Endothelial cell of umbilical vein (primary cell): ENCODE measurements around the gene LZTS2. TPM values are rescaled to one million over a fixed set of nuclear protein-coding genes. Genes with fewer than 3 reads are reported as not detected.

Experiments used
- BruUV-seq: library from RNA; stranded (reverse); fragments of 400-500 nt; replicated peaks from 2 replicates; lab custom pipeline; 2021; lab: Mats Ljungman, UMichigan
- CTCF ChIA-PET: fragments of 300-600, 350-600 bp; sonication (Branson Sonifier 250); formaldehyde crosslinking; loops from one replicate; lab custom pipeline; 2021; ENCODE audit warnings: antibody characterized with exemption, inconsistent platforms; lab: Charles Lee
- POLR2A ChIA-PET: fragments of 300-600, 350-600 bp; sonication (Branson Sonifier 250); formaldehyde crosslinking; loops from one replicate; lab custom pipeline; 2021; ENCODE audit warnings: antibody characterized with exemption, inconsistent platforms; lab: Charles Lee
- DNase-seq: peaks from one replicate; pipeline ENCODE4 v3.0.0-alpha.2; 2011; ENCODE audit warnings: low read depth, low spot score
- FAIRE-seq: peaks from 2 replicates; lab custom pipeline; 2011; peaks lifted over from hg19 to GRCh38; lab: Jason Lieb, UNC
- H2AFZ ChIP-seq: 2 replicates; pipeline ENCODE4 v1.6.0; 2012; ENCODE audit warnings: low read depth, low read length, control low read depth, inconsistent platforms
- H3K27ac ChIP-seq: 2 replicates; pipeline ENCODE4 v1.5.1; 2011; ENCODE audit warnings: low read depth, mild to moderate bottlenecking, control low read depth, low read length, moderate library complexity; ENCODE audit not compliant: insufficient read depth
- H3K27me3 ChIP-seq, 2 experiments: 2 replicates each; pipeline versions ENCODE4 v1.6.0 to v1.6.1; 2011; ENCODE audit warnings: low read length in 2 of 2, mixed read lengths in 1 of 2; ENCODE audit not compliant: control insufficient read depth in 2 of 2, insufficient read depth in 2 of 2
- H3K36me3 ChIP-seq, 2 experiments: 2 replicates in 1 of 2; 3 replicates in 1 of 2; pipeline ENCODE4 v1.5.1; 2011; ENCODE audit warnings: low read length in 2 of 2, mild to moderate bottlenecking in 1 of 2, moderate library complexity in 1 of 2; ENCODE audit not compliant: control insufficient read depth in 2 of 2, insufficient read depth in 2 of 2; ENCODE audit errors: extremely low read depth in 1 of 2
- H3K4me1 ChIP-seq: 3 replicates; pipeline ENCODE4 v1.5.1; 2011; ENCODE audit warnings: mild to moderate bottlenecking, low read length; ENCODE audit not compliant: control insufficient read depth, insufficient read depth; ENCODE audit errors: extremely low read depth
- H3K4me2 ChIP-seq: 2 replicates; pipeline ENCODE4 v1.6.1; 2011; ENCODE audit warnings: low read length, control low read depth, mixed read lengths; ENCODE audit not compliant: insufficient read depth
- H3K4me3 ChIP-seq, 3 experiments: fragments of 200-600 bp in 1 of 3; sonication (generic), shearing (Covaris generic) in 1 of 3; replicated peaks in 1 of 3; 2 replicates each; pipeline ENCODE4 v1.5.1; 2011 to 2016; ENCODE audit warnings: control low read depth in 3 of 3, low read length in 3 of 3, mild to moderate bottlenecking in 2 of 3, inconsistent platforms in 1 of 3, low read depth in 1 of 3, moderate library complexity in 1 of 3; ENCODE audit not compliant: insufficient read depth in 1 of 3
- H3K79me2 ChIP-seq: 2 replicates; pipeline ENCODE4 v1.6.0; 2012; ENCODE audit warnings: low read length, inconsistent platforms; ENCODE audit not compliant: control insufficient read depth, insufficient read depth
- H3K9ac ChIP-seq: replicated peaks from 2 replicates; pipeline ENCODE3; 2011; ENCODE audit warnings: low read length, control low read depth; ENCODE audit not compliant: insufficient read depth; ENCODE audit errors: extremely low read depth
- H3K9me1 ChIP-seq: replicated peaks from 3 replicates; pipeline ENCODE4 v1.6.0; 2011; ENCODE audit warnings: mild to moderate bottlenecking, low read length; ENCODE audit not compliant: control insufficient read depth, insufficient read depth; ENCODE audit errors: extremely low read depth
- H3K9me3 ChIP-seq: replicated peaks from 2 replicates; pipeline ENCODE4 v1.5.1; 2012; ENCODE audit warnings: low read length, inconsistent platforms; ENCODE audit not compliant: control insufficient read depth, insufficient read depth
- H4K20me1 ChIP-seq: replicated peaks from 2 replicates; pipeline ENCODE3; 2011; ENCODE audit warnings: mild to moderate bottlenecking, low read length; ENCODE audit not compliant: control insufficient read depth, insufficient read depth; ENCODE audit errors: extremely low read depth
- EZH2 ChIP-seq: IDR thresholded peaks from 2 replicates; pipeline ENCODE4 v1.6.1; 2012; ENCODE audit warnings: borderline replicate concordance, low read depth, mild to moderate bottlenecking, moderate library complexity, low read length, inconsistent platforms; ENCODE audit not compliant: severe bottlenecking
- GATA2 ChIP-seq: IDR thresholded peaks from 2 replicates; pipeline ENCODE4 v1.7.0; 2011; ENCODE audit warnings: low read depth, mild to moderate bottlenecking, moderate library complexity, mixed read lengths, low read length; ENCODE audit not compliant: insufficient read length, insufficient read depth
- JUN ChIP-seq: IDR thresholded peaks from 2 replicates; pipeline ENCODE4 v1.6.1; 2011; ENCODE audit warnings: borderline replicate concordance, low read depth; ENCODE audit not compliant: insufficient read length, insufficient read depth
- MYC ChIP-seq: IDR thresholded peaks from one replicate; pipeline ENCODE4 v1.6.1; 2011; ENCODE audit warnings: mild to moderate bottlenecking, low read depth, low read length
- POLR2A ChIP-seq: IDR thresholded peaks from 2 replicates; pipeline ENCODE4 v1.6.1; 2012; ENCODE audit warnings: low read depth, mild to moderate bottlenecking, control low read depth, low read length
- POLR2AphosphoS5 ChIP-seq: IDR thresholded peaks from 2 replicates; pipeline ENCODE4 v1.6.1; 2012; ENCODE audit warnings: low read depth, mild to moderate bottlenecking, control low read depth, low read length, moderate library complexity; ENCODE audit not compliant: insufficient read depth
- dilution Hi-C: fragments of 300-500 bp; cut with MboI; formaldehyde crosslinking; loops from one replicate; pipeline ENCODE4 v1.15.0; 2019; ENCODE audit warnings: low sequenced_read_pairs; ENCODE audit not compliant: extremely low pct_ligation_motif_present
- intact Hi-C: fragments of 100-400 bp; cut with micrococcal nuclease; formaldehyde crosslinking; loops from one replicate; pipeline ENCODE4 v1.10.0; 2022
- polyA plus RNA-seq, 4 experiments: library from polyadenylated mRNA; depleted of rRNA in 3 of 4; stranded (reverse) in 3 of 4; unstranded in 1 of 4; fragments of >200 nt; gene quantifications; 2 replicates each; pipeline versions ENCODE4 v1.2.1 to v1.2.3, GENCODE V29; 2011 to 2012; ENCODE audit warnings: missing spikeins in 1 of 4
- total RNA-seq: library from RNA; stranded (reverse); gene quantifications from 2 replicates; pipeline ENCODE4 v1.2.3, GENCODE V29; 2021
- TF ChIP-seq, protein P1 (sequence below), 2 donors: IDR thresholded peaks; 1 replicate in 1 of 2; 2 replicates in 1 of 2; pipeline ENCODE4 v1.5.1; 2011; ENCODE audit warnings: low read length in 2 of 2, mild to moderate bottlenecking in 2 of 2, moderate library complexity in 2 of 2, control low read depth in 1 of 2, inconsistent platforms in 1 of 2, low read depth in 1 of 2; ENCODE audit not compliant: insufficient read depth in 1 of 2; ENCODE audit errors: extremely low read depth in 1 of 2
- TF ChIP-seq, protein P2 (sequence below): IDR thresholded peaks from 2 replicates; pipeline ENCODE4 v1.6.1; 2011; ENCODE audit not compliant: insufficient read depth, insufficient read length

LZTS2 gene
- total and polyA plus RNA-seq, 2 donors (not counting 3 experiments of a cell fraction or from before 2014, with no cell fraction given) = 70.8 to 79.5 TPM

DNA sequence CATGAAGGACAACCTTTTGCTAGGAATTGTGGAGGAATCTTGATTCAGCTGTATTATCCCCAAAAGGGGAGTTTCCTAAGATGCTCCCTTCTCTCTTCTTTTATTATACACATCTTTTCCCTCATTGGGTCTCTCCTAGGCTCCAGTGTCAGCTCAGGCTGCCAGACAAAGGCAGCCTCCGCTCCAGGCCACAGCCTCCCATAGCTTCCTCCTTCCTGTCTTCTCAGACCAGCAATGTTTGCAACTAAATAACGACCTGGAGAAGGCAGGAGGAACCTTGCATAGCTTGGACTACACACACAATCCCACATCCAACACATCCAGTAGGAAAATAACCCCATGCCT lies 43.7 kb downstream of the LZTS2 start:
- H3K9me3 ChIP-seq = no peaks in the 10 kb centered on the region
- POLR2A ChIA-PET = interaction anchor here (1.1 to 1.7 kb wide), 2 partner anchors 9 to 13 kb away, joined by 3 to 6 read pairs; partner anchors contain the start of genes PDZD7 and SFXN3
- H3K27ac ChIP-seq = peak overlapping the region; percentile 71
- intact Hi-C loops (loop anchor here (1.0 kb wide), 1 partner anchor 19 kb away; no protein-coding TSS in a partner anchor), dilution Hi-C loops (no loop called here)
- FAIRE-seq (no peak), DNase-seq (no peak)
- no peaks in the 10 kb centered on the region for H3K9me1 ChIP-seq
- no TSS peak for BruUV-seq
- H3K9ac ChIP-seq = peak overlapping the region; percentile 74
- H2AFZ ChIP-seq = peak overlapping the region; percentile 56
- H3K4me1 ChIP-seq = peaks cover 11% of the 10 kb centered on the region
- H3K27me3 ChIP-seq = peaks cover 22% of the 10 kb centered on the region in 2 experiments
- H3K4me3 ChIP-seq = peak overlapping the region; percentile 12 to 50 (median 38)
- H3K4me2 ChIP-seq = peak overlapping the region; percentile 55
- peaks cover 0 to 14% of the 10 kb centered on the region in 2 experiments for H3K36me3 ChIP-seq
- TF ChIP-seq EZH2 = no peak
- TF ChIP-seq MYC = no peak
- TF ChIP-seq, protein P1, sequence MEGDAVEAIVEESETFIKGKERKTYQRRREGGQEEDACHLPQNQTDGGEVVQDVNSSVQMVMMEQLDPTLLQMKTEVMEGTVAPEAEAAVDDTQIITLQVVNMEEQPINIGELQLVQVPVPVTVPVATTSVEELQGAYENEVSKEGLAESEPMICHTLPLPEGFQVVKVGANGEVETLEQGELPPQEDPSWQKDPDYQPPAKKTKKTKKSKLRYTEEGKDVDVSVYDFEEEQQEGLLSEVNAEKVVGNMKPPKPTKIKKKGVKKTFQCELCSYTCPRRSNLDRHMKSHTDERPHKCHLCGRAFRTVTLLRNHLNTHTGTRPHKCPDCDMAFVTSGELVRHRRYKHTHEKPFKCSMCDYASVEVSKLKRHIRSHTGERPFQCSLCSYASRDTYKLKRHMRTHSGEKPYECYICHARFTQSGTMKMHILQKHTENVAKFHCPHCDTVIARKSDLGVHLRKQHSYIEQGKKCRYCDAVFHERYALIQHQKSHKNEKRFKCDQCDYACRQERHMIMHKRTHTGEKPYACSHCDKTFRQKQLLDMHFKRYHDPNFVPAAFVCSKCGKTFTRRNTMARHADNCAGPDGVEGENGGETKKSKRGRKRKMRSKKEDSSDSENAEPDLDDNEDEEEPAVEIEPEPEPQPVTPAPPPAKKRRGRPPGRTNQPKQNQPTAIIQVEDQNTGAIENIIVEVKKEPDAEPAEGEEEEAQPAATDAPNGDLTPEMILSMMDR (IDR thresholded peaks at IDR 0.05; ENCODE audit: extremely low read depth in 1 of 2, insufficient read depth in 1 of 2, low read depth in 1 of 2, low read length in 2 of 2) = no peak
- no peak for TF ChIP-seq GATA2
- TF ChIP-seq, protein P2, sequence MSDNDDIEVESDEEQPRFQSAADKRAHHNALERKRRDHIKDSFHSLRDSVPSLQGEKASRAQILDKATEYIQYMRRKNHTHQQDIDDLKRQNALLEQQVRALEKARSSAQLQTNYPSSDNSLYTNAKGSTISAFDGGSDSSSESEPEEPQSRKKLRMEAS = no peak
- TF ChIP-seq POLR2A = no peak
- no peak for TF ChIP-seq JUN
- TF ChIP-seq POLR2AphosphoS5 = no peak
- CTCF ChIA-PET = interaction anchor here (0.8 to 9.9 kb wide), 15 partner anchors 9 to 98 kb away, joined by 3 to 165 read pairs (median 6); partner anchors contain the start of genes KAZALD1, PDZD7 and SFXN3
- no peaks in the 10 kb centered on the region for H4K20me1 ChIP-seq
- no peaks in the 10 kb centered on the region for H3K79me2 ChIP-seq
